Measurements from ENCODE around the gene CHN2. TPM values are rescaled to one million over a fixed set of nuclear protein-coding genes. Genes with fewer than 3 reads are reported as not detected.

CHN2 gene
- polyA plus RNA-seq, 4 donors: 13.9 to 19.7 (median 17.4) TPM

GRCh38 chr7:29278337-29279069 lies 83.9 kb downstream of the CHN2 start:
- DNase-seq (ENCODE audit: low read depth in 4 of 4, low spot score in 2 of 4): no peak

DNA sequence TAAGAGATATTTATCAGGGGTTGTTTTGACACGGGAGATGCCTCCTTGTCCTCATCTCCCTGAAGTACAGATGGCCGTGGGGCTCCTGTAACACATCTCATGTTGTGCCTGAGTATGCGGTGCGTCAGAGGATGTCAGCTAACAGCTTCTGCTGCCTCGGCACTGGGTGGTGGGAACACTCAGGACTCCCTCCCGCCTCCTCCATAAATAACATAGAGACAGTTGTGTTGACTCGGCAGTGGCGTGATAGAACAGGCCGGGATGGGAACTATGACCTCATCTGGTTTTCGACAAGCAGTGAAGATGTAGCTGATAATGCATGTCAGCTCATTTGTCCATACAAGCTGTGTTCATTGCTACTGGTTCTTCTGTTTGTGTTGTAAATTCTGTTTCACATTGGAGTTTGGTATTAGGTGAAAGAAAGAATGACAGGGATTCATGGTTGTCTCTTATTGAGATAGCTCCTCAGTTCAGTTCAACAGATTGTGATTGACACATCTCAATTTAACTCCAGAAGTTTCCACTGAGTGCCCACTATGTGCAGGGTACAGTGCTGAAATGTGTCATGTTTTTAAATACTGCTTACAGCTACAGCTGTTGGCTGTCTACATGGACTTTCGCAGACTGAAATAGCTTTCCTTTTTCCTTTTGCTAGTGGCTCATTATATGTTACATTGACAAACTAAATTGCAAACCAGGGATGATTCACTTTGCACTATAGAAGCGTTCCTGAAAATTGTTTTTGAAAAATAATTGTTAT lies 87.4 kb downstream of the CHN2 start:
- no peak for DNase-seq (ENCODE audit: low read depth in 4 of 4, low spot score in 2 of 4)

GRCh38 chr7:29282819-29283414 lies 88.3 kb downstream of the CHN2 start:
- DNase-seq (ENCODE audit: low read depth in 4 of 4, low spot score in 2 of 4): no peak

DNA sequence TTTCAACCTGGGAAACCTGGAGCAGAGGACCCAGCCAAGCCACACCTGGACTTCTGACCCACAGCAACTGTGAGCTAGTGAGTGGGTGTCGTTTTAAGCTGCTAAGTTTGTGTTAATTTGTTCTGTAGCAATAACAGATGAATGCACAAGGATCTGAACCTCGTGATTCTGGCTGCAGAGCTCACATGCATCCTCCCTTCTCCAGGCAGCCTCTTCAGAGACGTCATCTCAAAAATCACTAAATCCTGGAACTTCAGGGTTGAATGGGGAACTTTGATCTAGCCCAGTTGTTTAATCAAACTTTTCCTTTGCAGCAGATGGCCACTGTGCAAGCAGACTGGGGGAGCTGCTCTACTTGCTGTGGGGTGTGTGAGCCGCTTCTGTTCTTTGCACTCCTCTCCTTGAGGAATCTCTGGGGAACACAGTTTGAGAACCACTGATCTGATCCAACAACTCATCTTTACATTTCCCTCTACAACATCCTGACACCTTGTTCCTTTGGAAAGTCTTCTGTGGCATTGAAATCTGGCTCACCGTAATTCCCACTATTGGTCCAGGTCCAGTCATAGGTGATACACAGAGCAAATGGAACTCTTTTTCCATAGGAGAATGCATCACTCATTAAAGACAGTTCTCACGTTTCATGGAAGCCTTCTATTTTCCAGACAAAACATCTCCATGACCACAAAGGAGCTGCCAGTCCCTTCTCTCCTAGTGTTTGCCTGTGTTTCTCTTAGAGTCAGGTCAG lies 90.3 kb downstream of the CHN2 start:
- DNase-seq (ENCODE audit: low read depth in 4 of 4, low spot score in 2 of 4): no peak

DNA sequence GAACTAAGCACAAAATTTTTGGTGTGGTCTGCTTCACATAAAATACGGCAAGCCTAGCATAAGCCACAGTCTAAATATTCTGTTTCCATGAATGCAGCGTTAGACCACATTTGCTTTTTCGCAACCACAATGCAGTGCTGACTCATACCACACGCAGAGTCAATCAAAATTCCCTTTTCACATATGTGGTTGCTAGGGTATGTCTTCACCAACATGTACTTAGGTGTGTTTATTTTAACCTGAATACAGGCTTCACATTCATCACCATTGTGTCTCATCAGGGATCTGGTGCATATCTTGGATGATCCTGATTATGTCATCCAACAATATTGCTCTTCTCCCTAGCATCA lies 90.8 kb downstream of the CHN2 start:
- no peak for DNase-seq (ENCODE audit: low read depth in 4 of 4, low spot score in 2 of 4)

DNA sequence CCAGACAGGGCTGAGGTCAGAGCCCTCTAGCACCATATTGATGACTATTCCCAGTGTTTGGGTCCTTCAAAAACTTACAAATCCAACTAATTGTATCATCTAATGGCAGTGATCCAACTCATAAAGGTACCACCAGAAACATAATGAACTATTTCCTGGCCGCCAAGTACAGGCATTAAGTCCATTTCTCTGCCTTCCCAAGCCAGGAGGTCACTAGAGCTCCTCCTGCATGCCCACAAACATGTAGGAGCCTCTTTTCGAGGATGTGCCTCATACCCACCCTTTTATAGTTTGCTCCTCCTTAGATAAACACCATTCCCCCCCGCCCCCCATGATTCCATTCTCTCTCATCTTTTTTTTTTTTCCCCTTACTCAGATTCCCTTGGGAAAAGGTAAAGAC lies 91.3 kb downstream of the CHN2 start:
- no peak for DNase-seq (ENCODE audit: low read depth in 4 of 4, low spot score in 2 of 4)

DNA sequence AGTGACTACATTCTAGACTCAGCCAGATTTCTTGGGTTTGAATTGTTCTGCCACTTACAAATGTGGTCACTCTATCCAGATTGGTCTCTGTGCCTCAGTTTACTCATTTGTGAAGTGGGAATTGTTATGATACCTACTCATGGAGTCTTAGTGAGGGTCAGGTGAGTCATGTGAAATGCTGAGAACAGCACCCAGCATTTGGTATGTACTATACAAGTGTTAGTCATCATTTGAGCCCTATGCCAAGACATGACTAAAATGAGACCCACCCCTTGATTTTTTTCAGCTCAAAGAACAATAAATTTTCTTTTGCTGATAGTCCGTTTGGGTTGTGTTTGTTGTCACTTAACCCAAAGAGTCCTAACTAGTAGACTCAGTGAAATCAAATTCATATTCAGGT lies 92.8 kb downstream of the CHN2 start:
- no peak for DNase-seq (ENCODE audit: low read depth in 4 of 4, low spot score in 2 of 4)

GRCh38 chr7:29288181-29289091 lies 93.9 kb downstream of the CHN2 start:
- no peak for DNase-seq (ENCODE audit: low read depth in 4 of 4, low spot score in 2 of 4)

DNA sequence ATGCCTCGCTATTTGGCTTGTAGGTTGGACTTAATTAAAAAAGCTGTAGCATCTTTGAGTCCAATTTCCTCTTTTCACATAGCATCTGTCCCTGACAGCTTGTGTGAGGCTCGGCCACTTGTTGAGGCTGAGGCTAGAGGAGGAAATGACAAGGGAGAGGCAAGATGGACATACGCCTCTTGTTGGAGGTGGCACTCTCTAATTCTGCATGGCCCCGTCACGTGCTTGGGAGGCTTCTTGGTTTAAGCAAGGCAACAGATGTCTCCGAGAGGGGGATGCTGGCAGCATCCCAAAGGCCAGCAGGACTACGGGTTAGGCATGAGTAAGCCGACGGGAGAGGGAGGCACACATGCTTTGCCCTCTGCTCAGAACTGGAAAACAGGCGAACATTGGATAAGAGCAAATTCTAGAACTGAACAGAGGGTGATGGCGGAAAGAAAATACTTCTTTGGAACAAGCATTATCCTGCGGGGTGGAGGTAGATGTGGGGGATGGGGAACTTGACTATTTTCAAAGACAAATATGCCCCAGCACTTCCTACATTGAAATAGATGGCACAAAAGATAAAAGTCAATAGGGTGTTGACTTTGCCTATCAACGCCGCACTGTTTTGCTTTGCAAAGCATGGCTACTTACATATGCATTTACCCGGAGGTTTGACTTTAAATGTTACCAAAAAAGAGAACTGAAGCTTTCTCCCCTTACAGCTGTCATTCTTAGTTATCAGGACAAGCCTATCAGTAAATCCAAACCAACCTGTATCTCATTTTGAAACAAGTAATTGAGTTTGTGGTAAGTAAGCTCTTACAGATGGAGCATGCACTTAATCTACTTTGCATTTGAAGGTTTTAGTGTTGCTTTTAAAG lies 94.8 kb downstream of the CHN2 start:
- no peak for DNase-seq (ENCODE audit: low read depth in 4 of 4, low spot score in 2 of 4)

DNA sequence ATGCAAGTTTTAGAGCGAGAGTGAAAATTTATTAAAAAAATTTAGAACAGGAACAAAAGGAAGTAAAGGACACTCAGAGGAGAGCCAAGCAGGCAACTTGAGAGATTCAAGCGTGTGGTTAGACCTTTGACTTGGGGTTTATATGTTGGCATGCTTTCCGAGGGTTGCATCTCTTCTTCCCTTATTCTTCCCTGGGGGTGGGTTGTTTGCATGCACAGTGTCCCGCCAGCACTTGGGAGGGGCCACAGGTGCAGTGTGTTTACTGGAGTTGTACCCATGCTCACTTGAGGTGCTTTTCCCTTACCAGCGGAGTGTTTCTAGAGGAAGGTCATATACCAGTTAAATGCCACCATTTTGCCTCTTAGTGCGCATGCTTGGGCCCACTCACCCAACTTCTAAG lies 96.3 kb downstream of the CHN2 start:
- no peak for DNase-seq (ENCODE audit: low read depth in 4 of 4, low spot score in 2 of 4)

DNA sequence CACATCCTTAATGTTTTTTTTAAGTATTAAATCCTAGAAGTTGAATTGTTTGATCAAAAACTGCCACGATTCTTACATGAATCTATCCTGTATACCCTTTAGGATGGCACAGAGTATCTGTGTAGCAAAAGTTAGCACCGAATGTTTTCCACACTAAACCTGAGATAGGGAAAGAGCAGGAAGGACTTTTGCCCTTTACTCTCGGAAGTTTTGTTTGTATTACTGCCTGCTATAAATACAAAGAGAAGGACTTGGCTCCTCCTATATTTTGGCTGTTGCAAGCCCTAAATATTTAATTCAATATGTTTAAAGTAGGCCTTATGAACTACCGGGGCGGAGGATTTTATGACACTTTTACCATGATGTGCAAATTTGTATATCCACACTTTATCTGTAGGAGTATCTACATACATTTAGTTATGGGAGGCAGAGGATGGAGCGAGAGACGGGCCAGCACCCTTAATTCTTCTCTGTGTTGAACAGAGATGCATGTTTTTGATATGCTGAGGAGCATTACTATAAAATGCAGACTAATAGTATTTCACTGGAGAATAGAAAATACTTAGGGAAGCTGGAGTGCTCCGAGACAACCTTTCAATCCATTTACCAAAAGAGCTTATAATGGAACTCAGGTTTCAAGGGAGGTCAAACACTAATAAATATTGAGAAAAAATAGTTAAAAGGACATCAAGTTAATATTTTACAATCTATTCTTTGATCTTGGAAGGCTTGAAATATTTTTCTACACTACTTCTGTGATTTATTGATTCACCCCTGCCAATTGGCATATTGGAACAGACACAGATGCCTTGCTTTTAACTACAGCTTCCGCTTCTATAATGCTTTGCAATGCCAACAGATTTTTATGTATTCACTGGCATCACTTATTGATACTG lies 97.4 kb downstream of the CHN2 start:
- no peak for DNase-seq (ENCODE audit: low read depth in 4 of 4, low spot score in 2 of 4)

DNA sequence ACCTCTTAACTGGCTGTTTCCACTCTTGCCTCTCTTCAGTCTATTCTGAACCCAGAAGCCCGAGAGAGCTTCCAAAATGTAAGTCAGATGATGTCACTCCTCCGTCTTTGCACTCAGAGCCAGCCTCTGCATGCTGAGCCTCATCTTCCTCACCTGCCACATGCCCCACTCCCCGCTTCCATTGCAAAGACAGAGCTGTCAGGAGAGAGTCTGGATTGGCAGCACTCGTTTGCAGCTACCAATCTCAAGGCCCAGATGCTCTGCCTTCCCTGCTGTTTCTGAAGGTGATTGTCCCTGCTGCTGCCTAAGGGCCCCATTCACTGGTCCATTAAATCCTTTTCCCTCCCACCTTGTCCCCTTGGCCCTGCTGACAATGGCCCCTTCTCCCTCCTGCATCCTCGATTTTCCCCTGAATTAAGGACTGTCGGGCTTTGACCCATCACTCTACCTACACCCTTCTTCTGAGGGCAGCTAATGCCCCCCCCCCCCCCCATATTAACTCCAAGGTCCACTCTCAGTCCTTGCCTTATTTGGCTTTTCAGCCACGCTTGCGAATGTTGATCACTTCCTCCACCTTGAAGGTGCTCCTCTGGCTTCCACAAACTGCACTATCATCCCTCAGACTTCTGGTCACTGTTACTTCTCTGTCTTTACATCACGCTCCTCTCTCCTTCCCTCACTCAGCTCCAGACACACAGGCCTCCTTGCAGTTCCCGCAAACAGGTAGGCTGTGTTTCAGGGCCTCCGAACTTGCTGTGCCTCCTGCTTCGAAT lies 98.5 kb downstream of the CHN2 start:
- DNase-seq (ENCODE audit: low read depth in 4 of 4, low spot score in 2 of 4): no peak

DNA sequence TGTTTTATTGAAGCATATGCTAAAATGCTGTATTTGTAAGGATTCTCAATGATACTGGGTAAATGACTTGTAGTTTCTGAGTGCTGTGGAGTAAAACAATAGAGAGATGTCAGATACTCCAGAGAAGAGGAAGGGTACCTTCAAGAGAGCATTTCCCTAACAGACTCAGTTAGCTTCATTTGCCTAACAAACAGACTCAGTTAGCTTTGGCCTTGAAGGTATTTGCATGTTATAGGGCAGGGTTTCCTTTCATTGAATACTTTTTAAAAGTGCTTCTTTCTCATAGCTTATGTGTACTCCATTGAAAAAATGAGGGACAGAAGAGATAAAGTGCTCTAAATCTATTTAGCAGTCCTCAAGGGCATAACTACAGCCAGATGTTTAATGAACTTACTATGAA lies 101.8 kb downstream of the CHN2 start:
- no peak for DNase-seq (ENCODE audit: low read depth in 4 of 4, low spot score in 2 of 4)

GRCh38 chr7:29297194-29297890 lies 102.8 kb downstream of the CHN2 start:
- DNase-seq (ENCODE audit: low read depth in 4 of 4, low spot score in 2 of 4): no peak

DNA sequence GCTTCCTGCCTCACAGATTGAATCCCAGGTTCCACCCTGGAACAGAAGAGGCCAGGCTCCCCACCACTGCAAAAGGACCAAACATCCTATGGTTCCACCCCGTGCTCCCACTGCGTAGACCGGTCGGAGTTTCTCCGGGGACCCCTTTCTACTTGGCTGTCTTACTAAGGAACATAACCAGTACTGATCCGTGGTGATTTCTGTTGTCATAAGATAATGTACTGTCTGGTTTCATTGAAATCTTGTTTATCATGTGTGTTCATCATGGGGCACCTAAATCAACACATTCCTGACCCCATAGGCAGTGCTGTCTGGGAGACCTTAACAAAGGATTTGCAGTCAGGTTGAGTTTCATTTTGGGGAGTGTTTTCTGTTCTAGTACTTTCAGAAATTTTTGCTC lies 104.5 kb downstream of the CHN2 start:
- no peak for DNase-seq (ENCODE audit: low read depth in 4 of 4, low spot score in 2 of 4)

DNA sequence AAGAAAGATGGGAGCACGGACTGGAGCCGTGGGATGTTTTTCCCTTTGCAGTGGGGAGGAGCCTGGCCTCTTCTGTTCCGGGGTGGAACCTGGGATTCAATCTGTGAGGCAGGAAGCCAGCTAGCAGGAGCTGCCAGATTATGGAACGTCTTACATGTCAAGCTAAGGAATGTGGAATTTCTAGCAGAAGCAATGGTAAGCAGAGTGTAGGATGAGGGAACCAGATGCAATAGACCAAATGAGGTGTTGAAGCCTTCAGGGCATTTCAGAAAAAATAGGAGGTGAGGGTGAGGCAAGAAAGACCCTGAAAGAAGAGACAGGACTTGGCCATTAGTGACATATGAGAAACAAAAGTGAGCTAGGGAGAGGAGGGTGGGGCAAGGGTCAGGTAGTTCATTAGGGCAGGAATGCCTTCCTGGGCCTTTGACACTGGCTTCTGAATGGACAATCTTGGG lies 105.5 kb downstream of the CHN2 start:
- DNase-seq (ENCODE audit: low read depth in 4 of 4, low spot score in 2 of 4): no peak

DNA sequence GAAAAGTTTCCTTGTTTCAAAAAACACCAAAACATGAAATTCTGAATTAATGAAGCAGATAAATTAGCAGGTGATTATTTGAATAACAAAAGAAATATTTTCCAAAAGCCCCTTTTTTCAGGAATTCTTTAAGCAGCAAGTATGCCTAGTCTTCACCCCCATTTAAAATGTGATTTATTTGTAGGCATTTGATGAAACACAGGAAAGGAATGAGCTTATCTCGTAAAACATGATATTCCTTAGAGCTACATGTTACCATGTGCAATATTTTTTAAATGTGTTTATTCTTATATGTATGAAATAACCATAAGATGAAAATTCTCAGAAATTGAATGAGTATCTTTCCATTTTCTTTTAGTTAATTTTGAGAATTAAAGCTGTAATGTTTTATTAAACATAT lies 106.1 kb downstream of the CHN2 start:
- DNase-seq (ENCODE audit: low read depth in 4 of 4, low spot score in 2 of 4): no peak
